GM19455 (cell line): ENCODE measurements around the gene RGS14.
A peak's percentile ranks its signal among the peaks of the same experiment; 100 is the strongest.
"Not testable (repeated sequence)": the region's sequence is repeated elsewhere in the genome, so short reads cannot be mapped to it uniquely, and the experiment has no call there.

Experiments used
- ATAC-seq: cut with Tn5 transposase; IDR thresholded peaks from one replicate; pipeline ENCODE4 v1.9.1; 2021; ENCODE audit not compliant: unreplicated experiment

Gene RGS14

DNA sequence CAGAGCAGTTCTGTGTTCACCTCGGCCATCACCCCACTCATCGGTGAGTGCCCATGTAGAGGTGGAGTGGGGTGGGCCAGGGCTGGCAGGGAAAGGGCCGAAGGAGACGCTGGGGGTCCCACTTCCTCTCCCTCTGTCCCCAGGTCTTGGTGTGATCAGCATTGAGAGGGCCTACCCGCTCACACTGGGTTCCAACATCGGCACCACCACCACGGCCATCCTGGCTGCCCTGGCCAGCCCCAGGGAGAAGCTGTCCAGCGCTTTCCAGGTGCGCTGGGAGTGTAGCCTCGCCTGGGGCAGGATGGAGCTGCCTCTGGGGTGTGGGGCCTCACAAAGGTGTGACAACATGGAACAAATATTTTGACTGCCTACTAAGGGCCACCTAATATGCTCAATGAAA, 39.1 kb downstream of the RGS14 start:
- ATAC-seq = no peak

DNA sequence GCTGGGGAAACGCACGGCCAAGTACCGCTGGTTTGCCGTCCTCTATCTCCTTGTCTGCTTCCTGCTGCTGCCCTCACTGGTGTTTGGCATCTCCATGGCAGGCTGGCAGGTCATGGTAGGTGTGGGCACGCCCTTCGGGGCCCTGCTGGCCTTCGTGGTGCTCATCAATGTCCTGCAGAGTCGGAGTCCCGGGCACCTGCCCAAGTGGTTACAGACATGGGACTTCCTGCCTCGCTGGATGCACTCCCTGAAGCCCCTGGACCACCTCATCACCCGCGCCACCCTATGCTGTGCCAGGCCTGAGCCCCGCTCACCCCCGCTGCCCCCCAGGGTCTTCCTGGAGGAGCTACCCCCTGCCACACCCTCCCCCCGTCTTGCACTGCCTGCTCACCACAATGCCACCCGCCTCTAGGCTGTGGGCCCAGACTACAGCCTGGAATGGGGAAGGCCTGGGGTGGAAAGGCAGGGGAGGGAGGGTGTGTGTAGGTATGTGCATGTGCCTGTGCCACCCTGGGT, 40.2 kb downstream of the RGS14 start:
- ATAC-seq = no peak

- no peak for ATAC-seq
These were observed 42.5 kb downstream of the RGS14 start, which contains the start of gene PFN3 for GRCh38 chr5:177399997-177400868. Gene PFN3 (minus strand): TSS chr5:177400661. CDS start chr5:177400576, 85 bp downstream.

DNA sequence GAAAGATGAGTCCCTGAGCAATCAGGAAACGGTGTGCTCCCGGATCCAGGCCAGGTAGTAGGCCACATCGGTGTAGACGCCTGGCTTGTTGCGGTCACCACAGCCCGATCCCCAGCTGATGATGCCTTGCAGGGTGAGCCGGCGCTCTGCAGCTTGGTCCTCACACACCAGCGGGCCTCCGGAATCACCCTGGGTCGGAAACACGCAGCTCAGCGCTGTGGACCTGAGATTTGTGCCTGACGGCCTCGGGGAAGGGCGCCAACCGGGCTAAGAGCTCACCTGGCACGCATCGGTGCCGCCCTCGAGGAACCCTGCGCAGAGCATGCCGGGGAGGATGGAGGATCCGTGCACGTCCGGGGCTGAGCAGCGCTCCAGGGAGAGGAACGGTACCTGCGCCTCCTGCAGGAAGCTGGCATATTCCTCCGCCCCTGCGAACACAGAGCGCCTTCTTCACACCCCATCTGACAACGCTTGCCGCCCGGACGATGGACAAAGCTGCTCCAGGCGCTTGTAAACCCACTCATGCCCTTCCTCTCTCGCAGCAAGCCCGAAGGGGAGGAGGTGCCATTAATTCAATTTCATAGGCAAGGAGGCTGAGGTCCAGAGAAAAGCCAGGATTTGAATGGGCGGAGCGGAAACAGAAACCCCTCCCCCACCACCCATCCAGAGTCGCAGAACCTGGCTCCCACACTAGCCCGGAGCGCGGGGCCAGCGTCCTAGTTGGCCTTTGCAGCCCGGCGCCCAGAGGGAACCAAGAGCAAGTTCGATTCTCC, 44.7 kb downstream of the RGS14 start:
- ATAC-seq = no peak

GRCh38 chr5:177403102-177403791, 45.5 kb downstream of the RGS14 start:
- peak; percentile 15 for ATAC-seq

DNA sequence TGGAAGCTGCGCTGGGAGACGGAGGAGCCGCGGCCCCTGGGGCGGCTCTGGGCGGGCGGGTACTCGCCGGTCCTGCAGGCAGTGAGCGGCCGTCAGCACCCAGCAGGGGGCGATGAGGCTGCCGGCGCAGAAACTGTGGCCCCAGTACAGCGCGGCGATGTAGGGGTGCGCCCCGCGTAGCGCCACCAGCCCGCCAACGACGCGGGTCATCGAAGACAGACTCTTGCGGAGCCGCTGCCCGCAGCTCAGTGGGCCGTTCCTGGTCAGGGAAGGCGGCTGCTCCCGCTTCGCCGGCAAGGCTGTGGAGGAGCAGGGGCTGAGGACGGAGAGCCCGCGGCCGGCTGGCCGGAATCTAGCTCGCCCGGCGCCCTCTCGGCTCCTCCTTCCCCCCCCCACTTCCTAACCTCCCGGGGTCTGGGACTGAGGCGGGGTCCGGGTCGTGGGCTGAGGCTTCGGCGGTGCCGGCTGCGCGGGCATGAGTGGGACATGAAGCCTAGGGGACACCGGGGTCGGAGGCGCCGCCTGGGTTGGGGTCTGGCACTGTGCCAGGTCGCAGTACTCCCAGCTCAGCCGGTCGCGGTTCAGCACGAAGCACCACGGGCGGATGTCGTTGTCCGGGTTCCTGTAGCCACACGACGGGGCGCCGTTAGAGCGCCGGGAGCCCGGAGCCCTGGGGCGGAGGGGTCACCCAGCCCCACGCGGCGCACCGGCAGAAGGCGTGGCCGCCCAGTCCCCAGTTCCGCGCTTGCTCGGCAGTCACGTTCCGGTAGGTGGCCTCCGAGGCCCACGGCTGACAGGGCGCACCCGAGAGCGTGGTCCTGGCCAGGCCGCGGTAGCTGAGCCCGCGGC, 46.3 kb downstream of the RGS14 start:
- ATAC-seq = peak; percentile 84

GRCh38 chr5:177404641-177405179, 47.0 kb downstream of the RGS14 start:
- no peak for ATAC-seq

- ATAC-seq = no peak
These were observed 47.6 kb downstream of the RGS14 start for GRCh38 chr5:177405312-177405711.

- no peak for ATAC-seq
These were observed 48.1 kb downstream of the RGS14 start for GRCh38 chr5:177405805-177406204.

DNA sequence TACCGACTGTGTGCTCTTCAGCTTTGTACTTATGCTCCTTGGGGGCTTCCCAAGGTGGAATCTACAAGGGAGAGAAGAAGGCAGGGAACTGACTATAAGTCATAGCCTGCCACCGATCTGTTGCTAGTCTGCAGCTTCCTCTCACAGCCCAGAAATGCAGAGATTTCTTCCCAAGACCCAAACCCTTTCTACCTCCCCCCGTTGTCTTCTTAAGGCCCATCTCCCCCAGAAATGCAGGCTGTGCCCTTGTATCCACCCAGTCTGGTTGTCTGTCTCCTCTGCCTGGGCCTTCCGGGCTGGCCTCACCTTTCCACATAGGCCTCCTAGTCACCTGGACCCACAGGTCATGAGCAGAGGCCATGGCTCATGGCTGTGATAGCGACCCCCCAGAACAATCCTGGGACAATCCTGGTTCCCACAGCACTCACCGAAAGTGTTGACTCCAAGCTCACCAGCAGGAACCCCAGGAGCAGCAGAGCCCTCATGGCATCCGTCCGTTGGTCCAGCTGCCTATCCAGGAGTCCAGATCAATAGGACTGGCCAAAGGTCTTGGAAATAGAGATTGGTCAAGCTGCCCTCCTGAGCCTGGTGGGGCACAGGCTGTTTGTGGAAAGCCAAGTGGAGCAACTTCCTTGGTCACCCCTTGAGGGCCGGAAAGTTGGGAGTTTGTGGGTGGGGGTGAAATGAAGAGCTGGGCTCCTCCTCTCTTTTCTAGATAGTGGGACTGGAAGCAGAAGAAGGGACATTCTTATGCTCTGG, 51.5 kb downstream of the RGS14 start, which contains the start of gene F12:
F12 (minus strand) TSS at position 522 of the 759 bp plus-strand sequence; CDS start at position 485, 37 bp downstream.
- ATAC-seq = no peak

- ATAC-seq = no peak
These were observed 52.9 kb downstream of the RGS14 start for GRCh38 chr5:177410575-177410974.

GRCh38 chr5:177412603-177413233, 55.0 kb downstream of the RGS14 start:
- ATAC-seq = no peak

DNA sequence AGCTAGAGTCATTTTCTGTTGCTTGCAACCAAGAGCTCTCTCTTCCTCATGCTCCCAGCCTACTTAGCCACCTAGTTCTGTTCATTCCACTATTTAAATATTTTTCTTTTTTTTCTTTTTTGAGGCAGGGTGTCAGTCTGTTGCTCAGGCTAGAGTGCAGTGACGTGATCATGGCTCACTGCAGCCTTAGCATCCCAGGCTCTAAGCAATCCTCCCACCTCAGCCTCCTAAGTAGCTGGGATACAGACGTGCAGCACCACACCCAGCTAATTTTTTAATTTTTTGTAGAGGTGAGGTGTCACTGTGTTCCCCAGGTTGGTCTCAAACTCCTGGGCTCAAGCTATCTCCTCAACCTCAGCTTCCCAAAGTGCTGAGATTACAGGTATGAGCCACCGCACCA, 56.8 kb downstream of the RGS14 start:
- ATAC-seq = no peak

DNA sequence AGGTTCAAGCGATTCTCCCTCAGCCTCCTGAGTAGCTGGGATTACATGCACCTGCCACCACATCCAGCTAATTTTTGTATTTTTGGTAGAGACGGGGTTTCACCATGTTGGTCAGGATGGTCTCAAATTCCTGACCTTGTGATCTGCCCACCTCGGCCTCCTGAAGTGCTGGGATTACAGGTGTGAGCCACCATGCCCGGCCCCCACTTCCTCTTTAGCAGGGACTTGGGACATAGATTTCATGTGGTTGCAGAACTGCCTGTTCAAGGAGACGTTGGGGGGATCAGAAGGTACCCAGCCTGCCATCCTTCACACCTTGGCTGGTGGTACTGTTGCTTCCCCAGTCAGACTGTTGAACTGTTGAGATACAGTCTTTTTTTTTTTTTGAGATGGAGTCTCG, 59.4 kb downstream of the RGS14 start:
- not testable (repeated sequence) for ATAC-seq

DNA sequence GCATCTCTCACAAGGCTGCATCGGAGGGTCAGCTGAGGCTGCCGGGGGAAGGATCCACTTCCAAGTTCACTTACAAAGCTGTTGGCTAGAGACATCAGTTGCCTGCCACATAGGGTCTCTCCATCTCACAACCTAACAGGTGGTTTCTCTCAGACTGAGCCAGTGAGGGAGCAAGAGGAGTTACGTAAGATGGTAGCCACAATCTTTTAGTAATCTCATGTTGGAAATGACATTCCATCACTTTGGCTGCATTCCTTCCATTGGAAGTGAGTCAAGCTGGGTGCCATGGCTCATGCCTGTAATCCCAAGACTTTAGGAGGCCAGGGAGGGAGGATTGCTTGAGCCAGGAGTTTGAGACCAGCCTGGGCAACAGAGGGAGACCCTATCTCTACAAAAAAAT, 61.3 kb downstream of the RGS14 start:
- no peak for ATAC-seq

DNA sequence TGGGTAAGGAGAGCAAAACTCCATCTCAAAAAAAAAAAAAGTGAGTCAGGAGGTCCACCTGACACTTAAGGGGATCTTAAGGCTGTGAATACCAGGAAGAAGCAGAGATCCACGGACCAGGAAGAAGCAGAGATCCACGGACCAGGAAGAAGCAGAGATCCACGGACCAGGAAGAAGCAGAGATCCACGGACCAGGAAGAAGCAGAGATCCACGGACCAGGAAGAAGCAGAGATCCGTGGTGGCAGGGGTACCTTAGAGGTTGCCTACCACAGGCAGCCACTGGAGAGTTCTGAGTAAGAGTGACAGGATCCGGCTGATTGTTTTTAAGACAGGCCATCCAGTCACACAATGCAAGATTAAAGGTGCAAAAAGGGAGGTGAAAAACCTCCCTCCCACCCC, 62.7 kb downstream of the RGS14 start:
- not testable (repeated sequence) for ATAC-seq

- ATAC-seq = no peak
These were observed 63.5 kb downstream of the RGS14 start for GRCh38 chr5:177421062-177421798.
